Natural killer cell (primary cell): Measurements from ENCODE around the gene YWHAH. TPM values are rescaled to one million over a fixed set of nuclear protein-coding genes. Genes with fewer than 3 reads are reported as not detected.
A peak's percentile ranks its signal among the peaks of the same experiment; 100 is the strongest.

Experiments
- ATAC-seq, 3 donors: fragments of 150-1000 bp in 2 of 3; fragments of 200-7000 bp in 1 of 3; cut with Tn5 transposase; 1 replicate in 1 of 3; 2 replicates in 2 of 3; pipeline ENCODE4 v1.10.0; 2021; ENCODE audit warnings: mild to moderate bottlenecking in 2 of 3, moderate library complexity in 2 of 3
- DNase-seq, 2 donors: peaks; one replicate each; pipeline versions ENCODE4 v3.0.0 to v3.0.0-alpha.2; 2013 to 2021; ENCODE audit warnings: mixed read lengths in 1 of 2
- H3K27ac ChIP-seq: one replicate; pipeline ENCODE4 v1.5.1; 2013; ENCODE audit warnings: mild to moderate bottlenecking, low read length
- H3K27me3 ChIP-seq: one replicate; pipeline ENCODE4 v1.6.1; 2013; ENCODE audit warnings: low read length; ENCODE audit not compliant: control insufficient read depth, insufficient read depth
- H3K36me3 ChIP-seq: one replicate; pipeline ENCODE4 v1.6.1; 2013; ENCODE audit warnings: low read length; ENCODE audit not compliant: control insufficient read depth, insufficient read depth
- H3K4me1 ChIP-seq: one replicate; pipeline ENCODE4 v1.6.1; 2013; ENCODE audit warnings: low read length; ENCODE audit not compliant: control insufficient read depth, insufficient read depth
- H3K4me3 ChIP-seq: one replicate; pipeline ENCODE4 v1.5.1; 2013; ENCODE audit warnings: low read length
- H3K9me3 ChIP-seq: one replicate; pipeline ENCODE4 v1.6.1; 2013; ENCODE audit warnings: low read length; ENCODE audit not compliant: control insufficient read depth, insufficient read depth
- H3K27ac Mint-ChIP-seq, 2 donors: one replicate each; pipeline ENCODE4 v1.8.0; 2022; ENCODE audit warnings: mild to moderate bottlenecking in 2 of 2, mixed read lengths in 2 of 2, moderate library complexity in 1 of 2
- H3K27me3 Mint-ChIP-seq, 2 donors: one replicate each; pipeline ENCODE4 v1.8.0; 2022; ENCODE audit warnings: low read depth in 2 of 2, mixed read lengths in 2 of 2
- H3K36me3 Mint-ChIP-seq: one replicate; pipeline ENCODE4 v1.8.0; 2022; ENCODE audit warnings: mixed read lengths
- H3K4me1 Mint-ChIP-seq, 2 donors: one replicate each; pipeline ENCODE4 v1.8.0; 2022; ENCODE audit warnings: mixed read lengths in 2 of 2
- H3K4me3 Mint-ChIP-seq: one replicate; pipeline ENCODE4 v1.8.0; 2022; ENCODE audit warnings: mild to moderate bottlenecking, moderate library complexity, mixed read lengths
- H3K9me3 Mint-ChIP-seq, 2 donors: one replicate each; pipeline ENCODE4 v1.8.0; 2022; ENCODE audit warnings: mixed read lengths in 2 of 2
- CTCF ChIP-seq: fragments of 200-600 bp; IDR thresholded peaks from one replicate; pipeline ENCODE4 v1.8.0; 2022; ENCODE audit warnings: antibody characterized with exemption
- WGBS: methylation state at CpG from one replicate; pipeline ENCODE4 v1.1.7; 2013; ENCODE audit warnings: missing lambda C conversion rate; ENCODE audit not compliant: insufficient coverage; 5-methylcytosine and 5-hydroxymethylcytosine counted together
- intact Hi-C: fragments of 100-400 bp; cut with micrococcal nuclease; formaldehyde crosslinking; loops from one replicate; pipeline ENCODE4 v1.14.2; 2022
- total RNA-seq, 4 donors: library from RNA; stranded (reverse); fragments of 120-200 nt in 1 of 4; gene quantifications; one replicate each; pipeline versions ENCODE4 v1.2.3 to v1.2.4, GENCODE V29; 2013 to 2022

The YWHAH gene
- total RNA-seq, 3 donors from 2014 or later (not counting 1 experiment from before 2014, with no cell fraction given): 29.6 to 35.0 (median 32.8) TPM

GRCh38 chr22:31962387-31963125 lies 18.2 kb downstream of the YWHAH start:
- H3K36me3 Mint-ChIP-seq: no peaks in the 10 kb centered on the region
- ATAC-seq: no peak
- H3K27me3 ChIP-seq: no peaks in the 10 kb centered on the region
- H3K9me3 Mint-ChIP-seq: no peaks in the 10 kb centered on the region
- no peaks in the 10 kb centered on the region for H3K9me3 ChIP-seq
- no peak overlapping the region for H3K4me3 Mint-ChIP-seq
- 91% methylated on average over 12 of the region's 12 CpGs for WGBS
- peaks cover 8% of the 10 kb centered on the region for H3K36me3 ChIP-seq
- H3K27me3 Mint-ChIP-seq: no peaks in the 10 kb centered on the region
- DNase-seq: no peak
- H3K4me1 ChIP-seq: peaks cover 6% of the 10 kb centered on the region
- H3K27ac Mint-ChIP-seq: no peak overlapping the region
- H3K4me1 Mint-ChIP-seq: peaks cover 11% of the 10 kb centered on the region in 2 donors
- no peak overlapping the region for H3K27ac ChIP-seq
- no peak for TF ChIP-seq CTCF
- no peak overlapping the region for H3K4me3 ChIP-seq
- intact Hi-C loops: no loop called here

GRCh38 chr22:31968022-31968421 lies 23.7 kb downstream of the YWHAH start:
- H3K9me3 ChIP-seq: no peaks in the 10 kb centered on the region
- 89% methylated on average over 9 of the region's 9 CpGs for WGBS
- TF ChIP-seq CTCF: no peak
- no peak overlapping the region for H3K27ac Mint-ChIP-seq
- DNase-seq (no peak), ATAC-seq (no peak)
- no peaks in the 10 kb centered on the region for H3K27me3 ChIP-seq
- H3K36me3 Mint-ChIP-seq: no peaks in the 10 kb centered on the region
- intact Hi-C loops: no loop called here
- no peaks in the 10 kb centered on the region for H3K27me3 Mint-ChIP-seq
- no peaks in the 10 kb centered on the region for H3K36me3 ChIP-seq
- H3K4me1 ChIP-seq: peaks cover 16% of the 10 kb centered on the region
- H3K4me1 Mint-ChIP-seq: peaks cover 14 to 17% of the 10 kb centered on the region in 2 donors
- no peak overlapping the region for H3K4me3 ChIP-seq
- H3K27ac ChIP-seq: no peak overlapping the region
- no peak overlapping the region for H3K4me3 Mint-ChIP-seq
- H3K9me3 Mint-ChIP-seq: no peaks in the 10 kb centered on the region

- DNase-seq (peak; percentile 36 to 81), ATAC-seq (peak; percentile 27 to 46 (median 31))
- WGBS: 31% methylated on average over 19 of the region's 19 CpGs
- intact Hi-C loops: loop anchor here (2.0 kb wide), 2 partner anchors 111 to 297 kb away; no protein-coding TSS in a partner anchor
- Mint-ChIP-seq H3K36me3 (no peaks in the 10 kb centered on the region), H3K4me3 (peak overlapping the region; percentile 81), H3K4me1 (peaks cover 14 to 17% of the 10 kb centered on the region in 2 donors), H3K27me3 (no peaks in the 10 kb centered on the region), H3K27ac (peak overlapping the region in 1 of 2 donors; percentile 45), H3K9me3 (no peaks in the 10 kb centered on the region)
- H3K4me3 ChIP-seq: peak overlapping the region; percentile 39
- H3K27ac ChIP-seq: no peak overlapping the region
- H3K4me1 ChIP-seq: peaks cover 16% of the 10 kb centered on the region
- no peak for TF ChIP-seq CTCF
- no peaks in the 10 kb centered on the region for H3K36me3 ChIP-seq
- no peaks in the 10 kb centered on the region for H3K9me3 ChIP-seq
- H3K27me3 ChIP-seq: no peaks in the 10 kb centered on the region
Measured at GRCh38 chr22:31969789-31970489, 25.6 kb downstream of the YWHAH start.
